H1 (cell line): ENCODE data around the gene TMEM106C. TPM values are rescaled to one million over a fixed set of nuclear protein-coding genes. Genes with fewer than 3 reads are reported as not detected.

Source experiments
- CTCF ChIA-PET: fragments of 300-600 bp; sonication (Branson Sonifier 250); formaldehyde crosslinking; loops from one replicate; lab custom pipeline; 2021; ENCODE audit not compliant: partially characterized antibody; lab: Charles Lee
- POLR2A ChIA-PET: fragments of 300-600 bp; sonication (Branson Sonifier 250); formaldehyde crosslinking; loops from one replicate; lab custom pipeline; 2021; ENCODE audit warnings: inconsistent platforms; ENCODE audit not compliant: partially characterized antibody; lab: Charles Lee
- DNase-seq, 2 experiments: peaks; one replicate each; pipeline versions ENCODE4 v3.0.0 to v3.0.0-alpha.2; 2010 to 2022; ENCODE audit warnings: low spot score in 2 of 2, low read depth in 1 of 2, mixed read lengths in 1 of 2
- FAIRE-seq: peaks from 2 replicates; lab custom pipeline; 2011; peaks lifted over from hg19 to GRCh38; lab: Jason Lieb, UNC
- H2AFZ ChIP-seq: 2 replicates; pipeline ENCODE4 v1.8.1; 2012; ENCODE audit warnings: low read length, inconsistent platforms
- H2AK5ac ChIP-seq: 2 replicates; pipeline ENCODE4 v1.6.1; 2013; ENCODE audit warnings: low read depth, low read length
- H2BK120ac ChIP-seq: replicated peaks from 2 replicates; pipeline ENCODE3; 2013; ENCODE audit warnings: low read depth, low read length, inconsistent platforms
- H2BK12ac ChIP-seq: 2 replicates; pipeline ENCODE4 v1.6.1; 2013; ENCODE audit warnings: low read depth, low read length
- H2BK15ac ChIP-seq: 2 replicates; pipeline ENCODE4 v1.6.1; 2013; ENCODE audit warnings: low read length
- H2BK20ac ChIP-seq: 2 replicates; pipeline ENCODE4 v1.6.1; 2013; ENCODE audit warnings: low read length
- H2BK5ac ChIP-seq: 2 replicates; pipeline ENCODE4 v1.6.1; 2013; ENCODE audit warnings: low read depth, low read length
- H3K14ac ChIP-seq: 2 replicates; pipeline ENCODE4 v1.6.1; 2013; ENCODE audit warnings: inconsistent platforms; ENCODE audit not compliant: insufficient read length
- H3K18ac ChIP-seq: 2 replicates; pipeline ENCODE4 v1.6.1; 2013; ENCODE audit warnings: low read length; ENCODE audit errors: extremely low read depth
- H3K23ac ChIP-seq: 2 replicates; pipeline ENCODE4 v1.6.1; 2013; ENCODE audit warnings: inconsistent platforms; ENCODE audit not compliant: insufficient read length
- H3K23me2 ChIP-seq: 2 replicates; pipeline ENCODE4 v1.6.1; 2013; ENCODE audit warnings: low read depth, low read length
- H3K27ac ChIP-seq: 2 replicates; pipeline ENCODE4 v1.6.1; 2011; ENCODE audit warnings: low read depth, low read length, inconsistent platforms
- H3K27me3 ChIP-seq, 4 experiments: replicated peaks in 1 of 4; 1 replicate in 1 of 4; 2 replicates in 3 of 4; pipeline versions ENCODE4 v1.6.1 to v1.8.1; 2011 to 2013; ENCODE audit warnings: low read length in 3 of 4, mild to moderate bottlenecking in 3 of 4, inconsistent platforms in 2 of 4, mixed read lengths in 2 of 4, moderate library complexity in 1 of 4; ENCODE audit not compliant: control insufficient read depth in 3 of 4, insufficient read depth in 3 of 4; ENCODE audit errors: extremely low read depth in 1 of 4
- H3K36me3 ChIP-seq, 4 experiments: 2 replicates each; pipeline versions ENCODE4 v1.6.1 to v1.8.1; 2011 to 2013; ENCODE audit warnings: mild to moderate bottlenecking in 4 of 4, low read length in 3 of 4, moderate library complexity in 2 of 4, control low read depth in 1 of 4, inconsistent platforms in 1 of 4; ENCODE audit not compliant: insufficient read depth in 4 of 4, control insufficient read depth in 2 of 4
- H3K4ac ChIP-seq: replicated peaks from 2 replicates; pipeline ENCODE3; 2013; ENCODE audit warnings: low read length, low read depth, mixed read lengths, inconsistent platforms; ENCODE audit not compliant: insufficient read length
- H3K4me1 ChIP-seq, 4 experiments: replicated peaks in 1 of 4; 1 replicate in 1 of 4; 2 replicates in 3 of 4; pipeline versions ENCODE4 v1.6.1 to v1.8.1; 2011 to 2013; ENCODE audit warnings: low read length in 3 of 4, inconsistent platforms in 2 of 4, mixed read lengths in 1 of 4; ENCODE audit not compliant: insufficient read depth in 4 of 4, control insufficient read depth in 3 of 4
- H3K4me2 ChIP-seq, 2 experiments: 2 replicates each; pipeline versions ENCODE4 v1.6.1 to v1.8.1; 2011 to 2013; ENCODE audit warnings: low read depth in 2 of 2, low read length in 2 of 2, control low read depth in 1 of 2, inconsistent platforms in 1 of 2, mild to moderate bottlenecking in 1 of 2; ENCODE audit not compliant: insufficient read depth in 1 of 2
- H3K4me3 ChIP-seq, 4 experiments: fragments of 200-600, 300-600 bp in 1 of 4; sonication (generic), shearing (Covaris generic), sonication (Bioruptor Twin) in 1 of 4; 2 replicates each; pipeline versions ENCODE4 v1.5.1 to v1.8.1; 2011 to 2016; ENCODE audit warnings: low read length in 4 of 4, low read depth in 3 of 4, control low read depth in 2 of 4, inconsistent platforms in 2 of 4, mild to moderate bottlenecking in 2 of 4, mixed read lengths in 1 of 4, moderate library complexity in 1 of 4; ENCODE audit not compliant: insufficient read depth in 2 of 4; ENCODE audit errors: extremely low read depth in 1 of 4
- H3K56ac ChIP-seq: replicated peaks from 2 replicates; pipeline ENCODE3; 2013; ENCODE audit warnings: low read depth, mild to moderate bottlenecking, mixed read lengths, low read length, inconsistent platforms; ENCODE audit not compliant: insufficient read length
- H3K79me1 ChIP-seq: 2 replicates; pipeline ENCODE4 v1.6.1; 2013; ENCODE audit warnings: low read depth, low read length, control low read depth
- H3K79me2 ChIP-seq, 2 experiments: 2 replicates each; pipeline versions ENCODE4 v1.6.1 to v1.8.1; 2012 to 2013; ENCODE audit warnings: low read length in 2 of 2, mild to moderate bottlenecking in 2 of 2, inconsistent platforms in 1 of 2; ENCODE audit not compliant: insufficient read depth in 2 of 2, control insufficient read depth in 1 of 2
- H3K9ac ChIP-seq, 4 experiments: replicated peaks in 1 of 4; 1 replicate in 1 of 4; 2 replicates in 3 of 4; pipeline versions ENCODE4 v1.6.1 to v1.8.1; 2011 to 2013; ENCODE audit warnings: low read depth in 3 of 4, low read length in 3 of 4, control low read depth in 2 of 4, mild to moderate bottlenecking in 2 of 4, moderate library complexity in 2 of 4, inconsistent platforms in 1 of 4; ENCODE audit errors: extremely low read depth in 1 of 4
- H3K9me3 ChIP-seq, 2 experiments: 2 replicates each; pipeline versions ENCODE4 v1.6.1 to v1.8.1; 2012 to 2013; ENCODE audit warnings: mild to moderate bottlenecking in 2 of 2, moderate library complexity in 2 of 2, control low read depth in 1 of 2, inconsistent platforms in 1 of 2, low read depth in 1 of 2, low read length in 1 of 2, mixed read lengths in 1 of 2; ENCODE audit not compliant: insufficient read depth in 2 of 2
- H4K20me1 ChIP-seq, 2 experiments: replicated peaks in 1 of 2; 2 replicates each; pipeline versions ENCODE3 to v1.8.1; 2011 to 2013; ENCODE audit warnings: inconsistent platforms in 2 of 2, low read length in 2 of 2, mild to moderate bottlenecking in 1 of 2; ENCODE audit not compliant: insufficient read depth in 2 of 2, control insufficient read depth in 1 of 2
- H4K5ac ChIP-seq: 2 replicates; pipeline ENCODE4 v1.6.1; 2013; ENCODE audit warnings: low read length, low read depth, mixed read lengths, inconsistent platforms; ENCODE audit not compliant: insufficient read length
- H4K8ac ChIP-seq: 2 replicates; pipeline ENCODE4 v1.8.0; 2013; ENCODE audit warnings: mild to moderate bottlenecking, moderate library complexity, low read length, inconsistent platforms; ENCODE audit not compliant: insufficient read depth; ENCODE audit errors: extremely low read depth
- H4K91ac ChIP-seq: replicated peaks from 2 replicates; pipeline ENCODE3; 2013; ENCODE audit warnings: low read length, mixed read lengths, inconsistent platforms; ENCODE audit not compliant: insufficient read length
- BCL11A ChIP-seq, 2 experiments: IDR thresholded peaks; one replicate each; pipeline ENCODE4 v1.6.1; 2011; ENCODE audit warnings: low read depth in 2 of 2, low read length in 2 of 2, mild to moderate bottlenecking in 2 of 2
- CBX5 ChIP-seq: fragments of 300-800, 300-1000 bp; sonication (generic); IDR thresholded peaks from 2 replicates; pipeline ENCODE4 v1.7.1; 2016; ENCODE audit warnings: antibody characterized with exemption, low read length, low read depth
- CEBPB ChIP-seq: IDR thresholded peaks from 2 replicates; pipeline ENCODE4 v1.6.1; 2012; ENCODE audit warnings: low read depth, low read length
- CREB1 ChIP-seq: IDR thresholded peaks from 2 replicates; pipeline ENCODE4 v1.6.1; 2012; ENCODE audit warnings: inconsistent platforms
- EZH2 ChIP-seq: fragments of 200-600 bp; sonication (generic); IDR thresholded peaks from 2 replicates; pipeline ENCODE4 v1.7.1; 2012; ENCODE audit warnings: low read depth, mild to moderate bottlenecking, moderate library complexity, low read length, inconsistent platforms; ENCODE audit not compliant: severe bottlenecking
- JUND ChIP-seq: IDR thresholded peaks from 2 replicates; pipeline ENCODE4 v1.6.1; 2011; ENCODE audit warnings: mild to moderate bottlenecking, improper control_type of control experiment, low read length
- MAFK ChIP-seq: IDR thresholded peaks from 2 replicates; pipeline ENCODE4 v1.6.1; 2012; ENCODE audit warnings: low read depth, mild to moderate bottlenecking, improper control_type of control experiment, low read length
- POLR2A ChIP-seq, 2 experiments: IDR thresholded peaks; 1 replicate in 1 of 2; 2 replicates in 1 of 2; pipeline ENCODE4 v1.6.1; 2011; ENCODE audit warnings: low read depth in 2 of 2, low read length in 2 of 2, mild to moderate bottlenecking in 2 of 2; ENCODE audit errors: control extremely low read depth in 1 of 2
- RBBP5 ChIP-seq: IDR thresholded peaks from 2 replicates; pipeline ENCODE4 v1.7.1; 2012; ENCODE audit warnings: low read depth, mild to moderate bottlenecking, inconsistent platforms, low read length, moderate library complexity, borderline replicate concordance
- SIRT6 ChIP-seq: IDR thresholded peaks from one replicate; pipeline ENCODE4 v1.7.1; 2012; ENCODE audit warnings: low read length, inconsistent platforms
- SP1 ChIP-seq: IDR thresholded peaks from 2 replicates; pipeline ENCODE4 v1.6.1; 2011; ENCODE audit warnings: low read depth, low read length
- SUZ12 ChIP-seq: fragments of 200-600 bp; sonication (generic); IDR thresholded peaks from 2 replicates; pipeline ENCODE4 v1.6.1; 2012; ENCODE audit warnings: mild to moderate bottlenecking, inconsistent platforms, low read length, moderate library complexity, mixed read lengths
- TBP ChIP-seq: IDR thresholded peaks from 2 replicates; pipeline ENCODE4 v1.6.1; 2011; ENCODE audit warnings: low read depth, low read length, improper control_type of control experiment
- TCF12 ChIP-seq: IDR thresholded peaks from 2 replicates; pipeline ENCODE4 v1.6.1; 2011; ENCODE audit warnings: low read depth, mild to moderate bottlenecking, low read length
- ZNF274 ChIP-seq: IDR thresholded peaks from 2 replicates; pipeline ENCODE4 v1.7.0; 2012; ENCODE audit warnings: low read length, borderline replicate concordance; ENCODE audit errors: extremely low read depth
- WGBS, 2 experiments: shearing (Covaris generic) in 1 of 2; methylation state at CpG; one replicate each; pipeline versions ENCODE4 v1.1.6 to v1.1.7; 2013 to 2015; ENCODE audit warnings: low lambda C conversion rate in 2 of 2, mixed read lengths in 2 of 2, inconsistent platforms in 1 of 2, low coverage in 1 of 2, missing lambda C conversion rate in 1 of 2; ENCODE audit not compliant: insufficient replicate concordance in 2 of 2, insufficient coverage in 1 of 2, insufficient read length in 1 of 2; ENCODE audit errors: extremely low coverage in 1 of 2, missing lambda C conversion rate in 1 of 2; 5-methylcytosine and 5-hydroxymethylcytosine counted together
- polyA plus RNA-seq, 7 experiments: library from polyadenylated mRNA; depleted of rRNA in 3 of 7; stranded (reverse) in 5 of 7; unstranded in 2 of 7; fragments of >200 nt in 5 of 7; fragments of 200-250 nt in 2 of 7; gene quantifications; 1 replicate in 5 of 7; 2 replicates in 1 of 7; 4 replicates in 1 of 7; pipeline versions ENCODE4 v1.2.1 to v1.2.3, GENCODE V29; 2011 to 2013; ENCODE audit warnings: missing spikeins in 2 of 7, mixed read lengths in 2 of 7
- total RNA-seq: library from RNA; stranded (reverse); fragmentation: NEBNext Ultra II Directional; extraction: Animal tissue kit (Norgen Biotek cat#: 25700); gene quantifications from 2 replicates; pipeline ENCODE4 v1.2.1, GENCODE V29; 2021
- TF ChIP-seq, protein P1 (sequence below): IDR thresholded peaks from 2 replicates; pipeline ENCODE4 v1.6.1; 2012; ENCODE audit warnings: inconsistent platforms

TMEM106C gene
- total and polyA plus RNA-seq, 2 of the 8 experiments (the other 6 are each of a cell fraction or from before 2014, with no cell fraction given): 36.6 to 45.3 TPM

DNA sequence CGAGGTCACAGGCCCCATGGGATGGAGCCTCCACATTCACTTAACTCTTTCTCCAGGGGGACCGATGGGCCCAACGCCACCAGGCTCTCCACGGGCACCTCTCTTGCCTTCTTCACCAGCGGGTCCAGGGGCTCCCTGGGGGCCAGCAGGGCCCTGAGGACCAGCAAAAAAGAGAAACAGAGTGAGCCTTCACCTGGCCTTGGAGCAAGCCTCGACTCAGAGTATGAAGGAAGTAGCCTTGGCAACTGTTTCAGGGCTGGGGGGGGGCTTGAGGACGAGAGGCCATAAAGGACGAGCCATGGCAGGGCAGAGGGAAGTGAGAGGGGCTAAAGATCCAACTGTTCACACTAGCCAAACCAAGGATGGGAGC is 22.9 kb downstream of the TMEM106C start:
- Histone ChIP-seq H2AK5ac (no peak overlapping the region), H3K14ac (no peak overlapping the region), H2BK15ac (no peak overlapping the region), H3K23ac (no peak overlapping the region), H3K4me1 (peaks cover 0 to 7% (median 3%) of the 10 kb centered on the region in 4 experiments; a peak in 4 of 7 replicates), H3K27me3 (peaks cover 0 to 2% (median 0%) of the 10 kb centered on the region in 4 experiments; a peak in 2 of 7 replicates), H3K4ac (no peak overlapping the region), H3K56ac (no peak overlapping the region), H3K18ac (no peak overlapping the region), H3K79me2 (no peaks in the 10 kb centered on the region), H3K4me2 (no peak overlapping the region)
- DNase-seq: no peak
- no peak for FAIRE-seq
- TF ChIP-seq CBX5: no peak
- TF ChIP-seq RBBP5: no peak
- no peak for TF ChIP-seq CREB1
- no peak for TF ChIP-seq TCF12
- no peak for TF ChIP-seq ZNF274
- no peak for TF ChIP-seq POLR2A (IDR thresholded peaks at IDR 0.05; ENCODE audit: control extremely low read depth in 1 of 2, low read depth in 2 of 2, low read length in 2 of 2)
- TF ChIP-seq SIRT6: no peak
- TF ChIP-seq SP1: no peak
- TF ChIP-seq CEBPB: no peak
- no peak for TF ChIP-seq MAFK
- no peak for TF ChIP-seq JUND
- no peak for TF ChIP-seq TBP
- no peak for TF ChIP-seq SUZ12
- TF ChIP-seq, protein P1, sequence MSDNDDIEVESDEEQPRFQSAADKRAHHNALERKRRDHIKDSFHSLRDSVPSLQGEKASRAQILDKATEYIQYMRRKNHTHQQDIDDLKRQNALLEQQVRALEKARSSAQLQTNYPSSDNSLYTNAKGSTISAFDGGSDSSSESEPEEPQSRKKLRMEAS: no peak
- TF ChIP-seq BCL11A (IDR thresholded peaks at IDR 0.05; ENCODE audit: low read depth in 2 of 2, low read length in 2 of 2): no peak
- TF ChIP-seq EZH2: no peak
- TF ChIP-seq, all 59 proteins: peak for 0
- H2BK5ac ChIP-seq: no peak overlapping the region
- no peak overlapping the region for H2BK120ac ChIP-seq
- no peak overlapping the region for H4K5ac ChIP-seq
- peaks cover 0 to 2% of the 10 kb centered on the region in 2 experiments for H4K20me1 ChIP-seq
- H3K23me2 ChIP-seq: no peaks in the 10 kb centered on the region
- H3K9me3 ChIP-seq: no peaks in the 10 kb centered on the region
- no peaks in the 10 kb centered on the region for H3K79me1 ChIP-seq
- WGBS, 2 experiments: 92% methylated on average over 8 of the region's 8 CpGs; no CpG with 5 or more reads in 1 of the 2 experiments
- no peak overlapping the region for H3K4me3 ChIP-seq
- no peaks in the 10 kb centered on the region for H3K36me3 ChIP-seq
- no peak overlapping the region for H3K9ac ChIP-seq
- ChIA-PET POLR2A (no interaction called here), CTCF (no interaction called here)
- H4K8ac ChIP-seq: no peak overlapping the region
- H4K91ac ChIP-seq: no peak overlapping the region
- no peak overlapping the region for H3K27ac ChIP-seq
- H2BK12ac ChIP-seq: no peak overlapping the region
- H2BK20ac ChIP-seq: no peak overlapping the region
- H2AFZ ChIP-seq: no peak overlapping the region
